Fibroblast of lung (primary cell): ENCODE results near the gene KRTAP22-1.

ENCODE experiments used
- CTCF ChIP-seq, 2 donors: IDR thresholded peaks in 1 of 2; conservative IDR thresholded peaks in 1 of 2; 1 replicate in 1 of 2; 2 replicates in 1 of 2; pipeline ENCODE4 v1.5.1; 2011 to 2012; ENCODE audit warnings: low read length in 2 of 2, control low read depth in 1 of 2, inconsistent platforms in 1 of 2, low read depth in 1 of 2, mild to moderate bottlenecking in 1 of 2
- EZH2 ChIP-seq: IDR thresholded peaks from 2 replicates; pipeline ENCODE4 v1.5.1; 2012; ENCODE audit warnings: low read length, control low read depth, mild to moderate bottlenecking; ENCODE audit errors: missing control alignments

- TF ChIP-seq CTCF (conservative IDR thresholded peaks at IDR 0.05 in 1 of 2, IDR thresholded peaks at IDR 0.05 in 1 of 2; ENCODE audit: low read depth in 1 of 2, low read length in 2 of 2) (no peak), EZH2 (no peak)
These were observed 37.8 kb upstream of the KRTAP22-1 start for GRCh38 chr21:30563072-30563471.
